Thoracic aorta (tissue), 2 donors: Measurements from ENCODE around the gene MAP6. TPM values are rescaled to one million over a fixed set of nuclear protein-coding genes. Genes with fewer than 3 reads are reported as not detected.

Source experiments
- ATAC-seq: fragments of 150-250 bp; one replicate; pipeline ENCODE4 v1.8.0; 2017; ENCODE audit warnings: low read depth; ENCODE audit not compliant: insufficient number of reproducible peaks, low FRiP score
- DNase-seq: peaks from one replicate; pipeline ENCODE4 v3.0.0-alpha.2; 2020; ENCODE audit warnings: low spot score
- H3K27ac ChIP-seq, 2 donors: fragments of 200-600 bp; sonication (generic); 1 replicate in 1 of 2; 2 replicates in 1 of 2; pipeline ENCODE4 v1.5.1; 2016; ENCODE audit warnings: mild to moderate bottlenecking in 2 of 2, moderate library complexity in 2 of 2
- H3K27me3 ChIP-seq: fragments of 200-600 bp; sonication (generic); replicated peaks from 2 replicates; pipeline ENCODE4 v1.6.0; 2016; ENCODE audit warnings: mild to moderate bottlenecking; ENCODE audit not compliant: insufficient read depth
- H3K36me3 ChIP-seq: fragments of 200-600 bp; sonication (generic); one replicate; pipeline ENCODE4 v1.5.1; 2016
- H3K4me1 ChIP-seq, 2 donors: fragments of 200-600 bp; sonication (generic); 1 replicate in 1 of 2; 2 replicates in 1 of 2; pipeline versions ENCODE4 v1.5.1 to v1.6.0; 2016; ENCODE audit warnings: low read depth in 2 of 2, mild to moderate bottlenecking in 1 of 2; ENCODE audit not compliant: control insufficient read depth in 1 of 2
- H3K4me3 ChIP-seq: fragments of 200-600 bp; sonication (generic); 2 replicates; pipeline ENCODE4 v1.5.1; 2016; ENCODE audit warnings: mild to moderate bottlenecking
- H3K9me3 ChIP-seq: fragments of 200-600 bp; sonication (generic); 2 replicates; pipeline ENCODE4 v1.5.1; 2016
- CTCF ChIP-seq: fragments of 200-600 bp; sonication (generic); IDR thresholded peaks from one replicate; pipeline ENCODE4 v1.5.1; 2019; ENCODE audit warnings: antibody characterized with exemption
- total RNA-seq, 2 donors: library from RNA; depleted of rRNA; stranded (reverse); fragments of >200 nt; gene quantifications; one replicate each; pipeline versions ENCODE4 v1.1.0 to v1.2.3, GENCODE V29; 2016

MAP6 gene
- total RNA-seq, 2 donors from 2014 or later = 15.6 to 16.4 TPM

GRCh38 chr11:75656044-75656727, 12.7 kb downstream of the MAP6 start:
- TF ChIP-seq CTCF = no peak
- Histone ChIP-seq H3K9me3 (no peaks in the 10 kb centered on the region), H3K4me3 (no peak overlapping the region), H3K36me3 (no peaks in the 10 kb centered on the region), H3K27me3 (no peaks in the 10 kb centered on the region), H3K4me1 (peaks cover 3 to 13% of the 10 kb centered on the region in 2 donors), H3K27ac (no peak overlapping the region)
- ATAC-seq = no peak
- DNase-seq = no peak

GRCh38 chr11:75655605-75656004, 13.2 kb downstream of the MAP6 start:
- Histone ChIP-seq H3K27ac (no peak overlapping the region), H3K4me1 (peaks cover 3 to 13% of the 10 kb centered on the region in 2 donors), H3K36me3 (no peaks in the 10 kb centered on the region), H3K9me3 (no peaks in the 10 kb centered on the region), H3K4me3 (no peak overlapping the region), H3K27me3 (no peaks in the 10 kb centered on the region)
- no peak for TF ChIP-seq CTCF
- DNase-seq (no peak), ATAC-seq (no peak)

GRCh38 chr11:75654314-75654713, 14.5 kb downstream of the MAP6 start:
- Histone ChIP-seq H3K36me3 (no peaks in the 10 kb centered on the region), H3K9me3 (no peaks in the 10 kb centered on the region), H3K27me3 (no peaks in the 10 kb centered on the region), H3K4me3 (no peak overlapping the region), H3K4me1 (peaks cover 3 to 13% of the 10 kb centered on the region in 2 donors), H3K27ac (no peak overlapping the region)
- ATAC-seq (no peak), DNase-seq (no peak)
- no peak for TF ChIP-seq CTCF

GRCh38 chr11:75653532-75653931, 15.3 kb downstream of the MAP6 start:
- Histone ChIP-seq H3K4me1 (peaks cover 3 to 13% of the 10 kb centered on the region in 2 donors), H3K36me3 (no peaks in the 10 kb centered on the region), H3K9me3 (no peaks in the 10 kb centered on the region), H3K27ac (no peak overlapping the region), H3K4me3 (no peak overlapping the region), H3K27me3 (no peaks in the 10 kb centered on the region)
- no peak for ATAC-seq
- no peak for DNase-seq
- no peak for TF ChIP-seq CTCF

GRCh38 chr11:75652936-75653335, 15.9 kb downstream of the MAP6 start:
- Histone ChIP-seq H3K36me3 (no peaks in the 10 kb centered on the region), H3K4me3 (no peak overlapping the region), H3K4me1 (peaks cover 3 to 13% of the 10 kb centered on the region in 2 donors), H3K27me3 (no peaks in the 10 kb centered on the region), H3K27ac (no peak overlapping the region), H3K9me3 (no peaks in the 10 kb centered on the region)
- no peak for DNase-seq
- no peak for ATAC-seq
- no peak for TF ChIP-seq CTCF
